ENCODE measurements around the gene YAF2.

GRCh38 chr12:42145552-42146215, 92.4 kb downstream of the YAF2 start:
- TF ChIP-seq EZH2 (IDR thresholded peaks at IDR 0.05; ENCODE audit: borderline replicate concordance, insufficient read depth, low read depth, low read length, poor library complexity, severe bottlenecking): no peak
- no peak for TF ChIP-seq CTCF (IDR thresholded peaks at IDR 0.05)
